DND-41 (cell line): ENCODE data around the gene ANAPC10.

ENCODE experiments used
- CTCF ChIP-seq: IDR thresholded peaks from 2 replicates; pipeline ENCODE4 v1.5.1; 2012; ENCODE audit warnings: borderline replicate concordance, low read length, moderate library complexity, mild to moderate bottlenecking; ENCODE audit not compliant: poor library complexity, severe bottlenecking; ENCODE audit errors: extremely low read depth
- EZH2 ChIP-seq: IDR thresholded peaks from 3 replicates; pipeline ENCODE4 v1.6.1; 2012; ENCODE audit warnings: borderline replicate concordance, low read depth, mild to moderate bottlenecking, moderate library complexity, low read length, inconsistent platforms; ENCODE audit not compliant: severe bottlenecking

GRCh38 chr4:144970597-144970996, 127.4 kb downstream of the ANAPC10 start:
- no peak for TF ChIP-seq CTCF
- no peak for TF ChIP-seq EZH2
